HFFc6 (cell line): ENCODE data around the gene KIF18B. TPM values are rescaled to one million over a fixed set of nuclear protein-coding genes. Genes with fewer than 3 reads are reported as not detected.

Source experiments
- DNase-seq: peaks from one replicate; pipeline ENCODE4 v3.0.0-alpha.2; 2018
- H3K27ac Mint-ChIP-seq: 2 replicates; pipeline ENCODE4 v1.8.0; 2020; ENCODE audit warnings: mild to moderate bottlenecking, mixed read lengths
- H3K27me3 Mint-ChIP-seq: 2 replicates; pipeline ENCODE4 v1.8.0; 2021; ENCODE audit warnings: mild to moderate bottlenecking, moderate library complexity, mixed read lengths; ENCODE audit not compliant: insufficient read depth
- H3K36me3 Mint-ChIP-seq: 2 replicates; pipeline ENCODE4 v1.8.0; 2021; ENCODE audit warnings: low read depth, mixed read lengths
- H3K4me1 Mint-ChIP-seq: 2 replicates; pipeline ENCODE4 v1.8.0; 2020; ENCODE audit warnings: low read depth, mixed read lengths
- H3K4me3 Mint-ChIP-seq: 2 replicates; pipeline ENCODE4 v1.8.0; 2020; ENCODE audit warnings: mild to moderate bottlenecking, moderate library complexity, mixed read lengths
- H3K9me3 Mint-ChIP-seq: 2 replicates; pipeline ENCODE4 v1.8.0; 2020; ENCODE audit warnings: mild to moderate bottlenecking, mixed read lengths
- total RNA-seq, 6 experiments: library from RNA; stranded (reverse); fragmentation: NEBNext Ultra II Directional; extraction: Animal tissue kit (Norgen Biotek cat#: 25700); gene quantifications; 2 replicates in 1 of 6; 3 replicates in 5 of 6; pipeline ENCODE4 v1.2.3, GENCODE V29; 2021
- TF ChIP-seq, protein P1 (sequence below): fragments of 200-600 bp; sonication (generic); IDR thresholded peaks from 2 replicates; pipeline ENCODE4 v1.5.0; 2021; ENCODE audit warnings: antibody characterized with exemption, mild to moderate bottlenecking

KIF18B gene
- total RNA-seq, 6 experiments from 2014 or later = 11.4 to 25.6 (median 24.1) TPM

DNA sequence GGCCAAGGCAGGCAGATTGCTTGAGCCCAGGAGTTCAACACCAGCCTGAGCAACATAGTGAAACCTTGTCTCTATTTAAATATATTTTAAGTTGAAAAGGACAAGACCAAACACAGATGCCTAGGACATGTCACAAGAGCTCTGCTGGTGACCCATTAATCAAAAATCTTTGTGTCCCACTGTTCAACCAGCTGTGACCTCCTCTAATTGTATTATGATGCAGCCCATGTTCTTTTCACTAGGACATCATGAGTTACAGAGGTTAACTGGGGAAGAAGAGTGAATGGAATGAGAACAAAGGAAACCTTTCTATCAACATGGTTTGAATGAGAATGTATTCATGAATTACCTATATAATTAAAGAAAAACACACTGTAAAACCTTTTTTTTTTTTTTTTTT is 55.3 kb downstream of the KIF18B start:
- Mint-ChIP-seq H3K27ac (no peak overlapping the region), H3K36me3 (peaks cover 9% of the 10 kb centered on the region; the same call in 1 of the 2 replicates), H3K4me1 (peaks cover 9% of the 10 kb centered on the region), H3K27me3 (no peaks in the 10 kb centered on the region), H3K4me3 (no peak overlapping the region), H3K9me3 (no peaks in the 10 kb centered on the region)
- DNase-seq = no peak
- TF ChIP-seq, protein P1, sequence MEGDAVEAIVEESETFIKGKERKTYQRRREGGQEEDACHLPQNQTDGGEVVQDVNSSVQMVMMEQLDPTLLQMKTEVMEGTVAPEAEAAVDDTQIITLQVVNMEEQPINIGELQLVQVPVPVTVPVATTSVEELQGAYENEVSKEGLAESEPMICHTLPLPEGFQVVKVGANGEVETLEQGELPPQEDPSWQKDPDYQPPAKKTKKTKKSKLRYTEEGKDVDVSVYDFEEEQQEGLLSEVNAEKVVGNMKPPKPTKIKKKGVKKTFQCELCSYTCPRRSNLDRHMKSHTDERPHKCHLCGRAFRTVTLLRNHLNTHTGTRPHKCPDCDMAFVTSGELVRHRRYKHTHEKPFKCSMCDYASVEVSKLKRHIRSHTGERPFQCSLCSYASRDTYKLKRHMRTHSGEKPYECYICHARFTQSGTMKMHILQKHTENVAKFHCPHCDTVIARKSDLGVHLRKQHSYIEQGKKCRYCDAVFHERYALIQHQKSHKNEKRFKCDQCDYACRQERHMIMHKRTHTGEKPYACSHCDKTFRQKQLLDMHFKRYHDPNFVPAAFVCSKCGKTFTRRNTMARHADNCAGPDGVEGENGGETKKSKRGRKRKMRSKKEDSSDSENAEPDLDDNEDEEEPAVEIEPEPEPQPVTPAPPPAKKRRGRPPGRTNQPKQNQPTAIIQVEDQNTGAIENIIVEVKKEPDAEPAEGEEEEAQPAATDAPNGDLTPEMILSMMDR = no peak

DNA sequence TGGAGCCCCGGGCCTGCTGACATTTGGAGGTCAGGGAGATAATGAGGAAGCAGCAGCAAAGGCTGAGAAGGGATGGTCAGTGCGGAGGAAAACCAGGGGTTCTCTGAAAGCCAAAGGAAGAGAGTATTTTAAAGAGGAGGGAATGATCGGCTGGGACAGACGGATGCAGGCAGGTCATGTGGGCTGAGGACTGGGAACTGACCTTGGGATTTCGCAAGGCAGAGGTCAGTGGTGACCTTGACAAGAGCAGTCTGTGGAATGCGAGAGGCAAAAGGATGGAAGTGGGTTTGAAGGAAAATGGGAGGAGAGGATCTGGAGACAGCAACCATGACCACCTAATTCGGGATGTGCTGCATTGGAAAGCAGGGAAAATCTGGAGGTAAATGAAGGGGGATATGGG is 58.6 kb downstream of the KIF18B start:
- H3K27me3 Mint-ChIP-seq = no peaks in the 10 kb centered on the region
- H3K27ac Mint-ChIP-seq = no peak overlapping the region
- no peak overlapping the region for H3K4me3 Mint-ChIP-seq
- TF ChIP-seq, protein P1 = no peak
- no peaks in the 10 kb centered on the region for H3K9me3 Mint-ChIP-seq
- H3K36me3 Mint-ChIP-seq = peaks cover 5% of the 10 kb centered on the region; the same call in 1 of the 2 replicates
- H3K4me1 Mint-ChIP-seq = no peaks in the 10 kb centered on the region
- no peak for DNase-seq

DNA sequence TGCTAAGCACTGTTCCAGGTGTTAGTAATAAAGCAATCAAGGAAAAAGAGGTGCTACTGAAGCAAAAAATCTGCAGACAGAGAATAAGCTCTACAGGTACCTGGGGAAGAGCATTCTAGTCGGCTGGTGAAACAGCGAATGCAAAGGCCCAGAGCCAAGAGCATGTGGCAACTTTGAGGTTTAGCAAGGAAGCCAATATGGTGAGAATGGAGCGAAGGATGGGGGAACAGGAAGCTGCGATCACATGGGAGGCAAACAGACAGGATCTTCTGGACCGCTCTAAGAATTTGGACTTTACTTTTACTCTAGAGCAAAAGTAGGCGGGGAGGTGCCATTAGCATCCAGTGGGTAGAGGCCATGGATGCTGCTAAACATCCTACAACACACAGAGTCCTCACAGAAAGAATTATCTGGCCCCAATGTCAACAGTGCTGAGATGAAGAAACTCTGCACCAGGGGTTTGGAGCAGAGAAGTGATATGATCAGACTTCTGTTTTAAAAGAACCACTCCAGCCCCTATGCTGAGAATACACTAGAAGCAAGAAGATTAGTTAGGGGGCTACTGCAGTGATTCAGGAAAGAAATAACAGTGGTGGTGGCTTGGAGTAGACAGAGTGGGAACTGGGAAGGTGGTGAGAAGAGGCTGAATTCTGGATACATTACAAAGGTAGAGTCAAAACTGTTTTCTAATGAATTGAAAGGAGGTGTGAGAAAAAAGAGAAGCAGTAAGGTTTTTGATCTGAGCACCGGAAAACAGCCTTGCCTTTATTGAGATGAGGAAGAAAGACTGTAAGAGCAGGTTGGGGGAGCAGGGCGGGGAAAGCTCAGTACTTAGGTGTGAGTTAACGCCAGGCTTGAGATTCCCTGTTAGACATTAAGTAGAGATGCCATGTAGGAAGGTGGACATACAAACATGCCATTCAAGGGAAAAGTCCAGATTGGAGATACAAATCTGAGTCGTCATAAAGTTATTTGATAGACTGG is 59.3 kb downstream of the KIF18B start:
- no peak overlapping the region for H3K27ac Mint-ChIP-seq
- H3K27me3 Mint-ChIP-seq = no peaks in the 10 kb centered on the region
- H3K4me3 Mint-ChIP-seq = no peak overlapping the region
- TF ChIP-seq, protein P1 = no peak
- no peak for DNase-seq
- H3K4me1 Mint-ChIP-seq = no peaks in the 10 kb centered on the region
- no peaks in the 10 kb centered on the region for H3K9me3 Mint-ChIP-seq
- peaks cover 10% of the 10 kb centered on the region for H3K36me3 Mint-ChIP-seq

DNA sequence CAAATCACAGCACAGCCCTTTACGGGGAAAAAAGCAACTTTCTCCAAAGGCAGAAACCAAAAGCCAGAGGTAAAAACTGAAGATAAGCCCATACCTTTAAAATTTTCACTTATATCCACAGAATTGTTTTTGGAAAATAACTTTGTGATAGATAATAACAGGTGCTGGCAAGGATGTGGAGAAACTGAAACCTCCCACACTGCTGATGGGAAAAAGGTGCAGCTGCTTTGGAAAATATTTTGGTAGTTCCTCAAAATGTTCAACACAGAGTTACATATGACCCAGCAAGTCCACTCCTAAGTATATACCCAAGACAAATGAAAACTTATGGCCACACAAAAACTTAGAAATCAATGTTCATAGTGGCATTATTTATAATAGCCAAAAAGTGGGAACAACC is 60.6 kb downstream of the KIF18B start:
- no peaks in the 10 kb centered on the region for H3K27me3 Mint-ChIP-seq
- TF ChIP-seq, protein P1 = no peak
- DNase-seq = no peak
- no peak overlapping the region for H3K27ac Mint-ChIP-seq
- no peak overlapping the region for H3K4me3 Mint-ChIP-seq
- H3K4me1 Mint-ChIP-seq = no peaks in the 10 kb centered on the region
- peaks cover 20% of the 10 kb centered on the region for H3K36me3 Mint-ChIP-seq
- H3K9me3 Mint-ChIP-seq = no peaks in the 10 kb centered on the region

DNA sequence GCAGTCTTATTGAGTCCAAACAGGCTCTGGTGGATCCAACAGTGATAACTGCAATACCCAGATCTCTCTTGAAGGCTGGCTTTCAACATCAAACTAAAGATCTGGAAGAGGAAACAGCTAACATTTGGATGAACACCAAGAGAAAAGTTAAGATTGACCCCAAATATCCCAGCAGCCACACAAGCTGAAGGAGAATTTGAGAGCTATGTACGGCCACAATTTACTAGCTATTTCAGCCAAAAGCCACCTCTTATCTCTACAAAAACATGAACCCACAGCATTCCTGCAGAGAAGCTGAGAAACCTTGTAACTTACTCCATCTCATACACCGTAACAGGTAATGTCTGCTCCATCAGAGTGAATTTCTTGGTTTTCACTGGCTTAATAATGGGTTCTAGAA is 62.6 kb downstream of the KIF18B start:
- TF ChIP-seq, protein P1 = no peak
- no peaks in the 10 kb centered on the region for H3K9me3 Mint-ChIP-seq
- H3K4me3 Mint-ChIP-seq = no peak overlapping the region
- peaks cover 20% of the 10 kb centered on the region for H3K36me3 Mint-ChIP-seq
- no peak for DNase-seq
- H3K27me3 Mint-ChIP-seq = no peaks in the 10 kb centered on the region
- H3K27ac Mint-ChIP-seq = no peak overlapping the region
- H3K4me1 Mint-ChIP-seq = no peaks in the 10 kb centered on the region
